AG04450 (cell line): ENCODE data around the gene SS18L1. TPM values are rescaled to one million over a fixed set of nuclear protein-coding genes. Genes with fewer than 3 reads are reported as not detected.

Experiments used
- CTCF ChIA-PET: fragments of 300-600, 350-600 bp; formaldehyde crosslinking; extraction: SDS; loops from one replicate; lab custom pipeline; 2022; ENCODE audit warnings: antibody characterized with exemption, inconsistent platforms; lab: Charles Lee
- POLR2A ChIA-PET: fragments of 350-600 bp; formaldehyde crosslinking; extraction: SDS; loops from one replicate; lab custom pipeline; 2021; ENCODE audit warnings: antibody characterized with exemption, inconsistent platforms; lab: Yijun Ruan, JAX
- DNase-seq: peaks from one replicate; pipeline ENCODE4 v3.0.0-alpha.2; 2011; ENCODE audit warnings: low read depth, low spot score
- H3K27ac ChIP-seq: one replicate; pipeline ENCODE4 v1.5.1; 2012; ENCODE audit warnings: low read depth, low read length, control low read depth
- H3K27me3 ChIP-seq: one replicate; pipeline ENCODE4 v1.6.0; 2012; ENCODE audit warnings: low read length; ENCODE audit not compliant: control insufficient read depth, insufficient read depth
- H3K4me3 ChIP-seq: 2 replicates; pipeline ENCODE4 v1.5.1; 2011; ENCODE audit warnings: mild to moderate bottlenecking, low read depth, low read length, control low read depth
- H3K9me3 ChIP-seq: 2 replicates; pipeline ENCODE4 v1.5.1; 2012; ENCODE audit warnings: low read length; ENCODE audit not compliant: control insufficient read depth, insufficient read depth
- CTCF ChIP-seq: IDR thresholded peaks from 2 replicates; pipeline ENCODE4 v1.5.1; 2011; ENCODE audit warnings: low read depth, low read length, control low read depth, inconsistent platforms
- polyA plus RNA-seq: library from polyadenylated mRNA; depleted of rRNA; stranded (reverse); fragments of >200 nt; gene quantifications from 2 replicates; pipeline ENCODE4 v1.2.3, GENCODE V29; 2011

SS18L1 gene
- polyA plus RNA-seq, 1 experiment: 6.8 TPM

- H3K4me3 ChIP-seq: no peak overlapping the region
- DNase-seq: no peak
- no peak overlapping the region for H3K27ac ChIP-seq
- CTCF ChIA-PET: no interaction called here
- POLR2A ChIA-PET: no interaction called here
- TF ChIP-seq CTCF: no peak
- H3K9me3 ChIP-seq: peaks cover 4% of the 10 kb centered on the region; the same call in 1 of the 2 replicates
- peaks cover 64% of the 10 kb centered on the region for H3K27me3 ChIP-seq
Measured at GRCh38 chr20:62223571-62223970, 80.0 kb downstream of the SS18L1 start.

GRCh38 chr20:62224113-62224855 is 80.7 kb downstream of the SS18L1 start:
- ChIA-PET CTCF (no interaction called here), POLR2A (no interaction called here)
- H3K9me3 ChIP-seq: peaks cover 4% of the 10 kb centered on the region; the same call in 1 of the 2 replicates
- no peak overlapping the region for H3K27ac ChIP-seq
- H3K27me3 ChIP-seq: peaks cover 59% of the 10 kb centered on the region
- DNase-seq: no peak
- no peak for TF ChIP-seq CTCF
- H3K4me3 ChIP-seq: no peak overlapping the region

GRCh38 chr20:62225026-62225425 is 81.5 kb downstream of the SS18L1 start:
- Histone ChIP-seq H3K4me3 (no peak overlapping the region), H3K9me3 (peaks cover 4% of the 10 kb centered on the region; the same call in 1 of the 2 replicates), H3K27ac (no peak overlapping the region), H3K27me3 (peaks cover 55% of the 10 kb centered on the region)
- ChIA-PET CTCF (no interaction called here), POLR2A (no interaction called here)
- DNase-seq: no peak
- no peak for TF ChIP-seq CTCF

GRCh38 chr20:62225820-62226635 is 82.5 kb downstream of the SS18L1 start:
- no peak for DNase-seq
- POLR2A ChIA-PET: no interaction called here
- Histone ChIP-seq H3K27me3 (peaks cover 50% of the 10 kb centered on the region), H3K27ac (no peak overlapping the region), H3K4me3 (no peak overlapping the region), H3K9me3 (peaks cover 4% of the 10 kb centered on the region; the same call in 1 of the 2 replicates)
- no peak for TF ChIP-seq CTCF
- CTCF ChIA-PET: no interaction called here
